ENCODE data around the gene CDH4.

DNA sequence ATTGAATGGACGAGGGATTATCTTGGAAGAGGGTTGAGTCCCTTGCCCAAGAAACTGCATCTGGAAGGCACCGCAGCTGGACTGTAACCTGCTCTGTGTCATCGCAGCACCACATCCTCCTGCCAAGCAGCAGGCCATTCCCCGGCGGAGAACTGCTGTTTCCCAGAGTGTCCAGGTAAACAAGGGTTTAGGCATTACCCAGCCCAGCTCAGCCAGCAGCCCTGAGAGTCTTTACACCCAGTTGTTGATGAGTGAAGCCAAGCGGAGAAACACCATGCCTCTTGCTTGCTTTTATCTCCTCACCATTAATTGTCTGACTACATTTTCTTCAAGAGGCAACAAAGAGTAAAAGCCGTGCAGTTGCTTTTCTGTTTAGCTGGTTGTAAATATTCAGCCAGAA, 104.1 kb downstream of the CDH4 start:
- TF ChIP-seq, protein P1, sequence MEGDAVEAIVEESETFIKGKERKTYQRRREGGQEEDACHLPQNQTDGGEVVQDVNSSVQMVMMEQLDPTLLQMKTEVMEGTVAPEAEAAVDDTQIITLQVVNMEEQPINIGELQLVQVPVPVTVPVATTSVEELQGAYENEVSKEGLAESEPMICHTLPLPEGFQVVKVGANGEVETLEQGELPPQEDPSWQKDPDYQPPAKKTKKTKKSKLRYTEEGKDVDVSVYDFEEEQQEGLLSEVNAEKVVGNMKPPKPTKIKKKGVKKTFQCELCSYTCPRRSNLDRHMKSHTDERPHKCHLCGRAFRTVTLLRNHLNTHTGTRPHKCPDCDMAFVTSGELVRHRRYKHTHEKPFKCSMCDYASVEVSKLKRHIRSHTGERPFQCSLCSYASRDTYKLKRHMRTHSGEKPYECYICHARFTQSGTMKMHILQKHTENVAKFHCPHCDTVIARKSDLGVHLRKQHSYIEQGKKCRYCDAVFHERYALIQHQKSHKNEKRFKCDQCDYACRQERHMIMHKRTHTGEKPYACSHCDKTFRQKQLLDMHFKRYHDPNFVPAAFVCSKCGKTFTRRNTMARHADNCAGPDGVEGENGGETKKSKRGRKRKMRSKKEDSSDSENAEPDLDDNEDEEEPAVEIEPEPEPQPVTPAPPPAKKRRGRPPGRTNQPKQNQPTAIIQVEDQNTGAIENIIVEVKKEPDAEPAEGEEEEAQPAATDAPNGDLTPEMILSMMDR (IDR thresholded peaks at IDR 0.05), result no peak
- TF ChIP-seq POLR2A (IDR thresholded peaks at IDR 0.05), result no peak
